Measurements from ENCODE around the gene PF4V1. TPM values are rescaled to one million over a fixed set of nuclear protein-coding genes. Genes with fewer than 3 reads are reported as not detected.

PF4V1 gene, protein sequence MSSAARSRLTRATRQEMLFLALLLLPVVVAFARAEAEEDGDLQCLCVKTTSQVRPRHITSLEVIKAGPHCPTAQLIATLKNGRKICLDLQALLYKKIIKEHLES
- not detected in 2 replicates for total RNA-seq (2014; rRNA removed; shearing (Covaris generic))

DNA sequence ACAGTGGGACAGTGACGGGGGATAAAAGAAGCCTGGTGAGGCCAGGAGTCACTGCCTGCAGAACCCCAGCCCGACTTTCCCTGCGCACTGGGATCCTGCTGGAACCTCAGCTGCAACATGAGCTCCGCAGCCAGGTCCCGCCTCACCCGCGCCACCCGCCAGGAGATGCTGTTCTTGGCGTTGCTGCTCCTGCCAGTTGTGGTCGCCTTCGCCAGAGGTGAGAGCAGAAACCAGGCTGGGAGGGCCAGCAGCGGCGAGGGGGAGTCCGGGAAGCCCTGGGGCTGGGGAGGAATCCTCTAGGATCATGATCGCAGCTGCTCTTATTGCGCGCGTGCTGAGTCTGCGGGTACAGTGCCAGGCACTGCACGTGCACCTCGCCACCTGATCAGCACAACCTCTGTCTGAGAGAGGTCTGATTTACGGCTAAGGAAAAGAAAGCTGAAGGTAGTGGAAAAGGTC lies at the start of gene PF4V1:
Gene PF4V1 (plus strand): TSS at position 51 of the 459 bp plus-strand sequence. CDS start 67 bp downstream, at position 118.
- Histone ChIP-seq H3K4me3 (no peak within 1 kb of the TSS), H3K4me1 (replicated peaks) (peaks cover 20% of the 10 kb centered on the region), H3K27ac (no peak within 1 kb of the TSS), H3K9me3 (replicated peaks) (0 out of 2 replicates have a peak, but pooled peaks cover 2% of the 10 kb centered on the region), H3K36me3 (no peaks in the 10 kb centered on the region), H3K27me3 (replicated peaks) (no peaks in the 10 kb centered on the region)
- no peak for DNase-seq (ENCODE audit: low read depth in 1 of 2, low spot score in 2 of 2)

DNA sequence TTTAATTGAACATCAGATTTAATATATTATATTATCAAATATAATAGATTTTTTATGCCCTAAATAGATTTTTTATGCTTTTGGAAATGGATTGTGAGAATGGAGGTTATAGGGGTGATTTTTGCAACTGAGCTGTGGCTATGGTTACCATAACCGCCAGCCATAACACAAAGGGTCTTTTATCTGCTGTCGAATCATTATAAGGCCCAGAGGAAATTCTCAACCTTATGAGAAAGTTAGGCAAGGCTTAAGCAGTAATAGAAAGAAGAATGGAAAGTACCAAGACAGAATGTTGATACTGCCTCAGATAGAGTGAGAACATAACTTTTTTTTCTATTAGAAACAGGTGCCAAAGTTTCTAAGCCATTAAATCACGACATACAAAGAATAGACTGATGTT lies 42.9 kb upstream of the PF4V1 start:
- no peak for DNase-seq (ENCODE audit: low read depth in 1 of 2, low spot score in 2 of 2)
- Histone ChIP-seq H3K9me3 (replicated peaks) (no peaks in the 10 kb centered on the region), H3K27me3 (replicated peaks) (no peaks in the 10 kb centered on the region), H3K4me3 (no peak overlapping the region), H3K36me3 (no peaks in the 10 kb centered on the region), H3K27ac (no peak overlapping the region), H3K4me1 (replicated peaks) (peaks cover 6% of the 10 kb centered on the region)

GRCh38 chr4:73811841-73812240 lies 41.3 kb upstream of the PF4V1 start:
- H3K4me3 ChIP-seq = no peak overlapping the region
- H3K27ac ChIP-seq = no peak overlapping the region
- H3K36me3 ChIP-seq = no peaks in the 10 kb centered on the region
- peaks cover 14% of the 10 kb centered on the region for H3K4me1 ChIP-seq (replicated peaks)
- no peaks in the 10 kb centered on the region for H3K9me3 ChIP-seq (replicated peaks)
- no peaks in the 10 kb centered on the region for H3K27me3 ChIP-seq (replicated peaks)
- DNase-seq (ENCODE audit: low read depth in 1 of 2, low spot score in 2 of 2) = no peak

DNA sequence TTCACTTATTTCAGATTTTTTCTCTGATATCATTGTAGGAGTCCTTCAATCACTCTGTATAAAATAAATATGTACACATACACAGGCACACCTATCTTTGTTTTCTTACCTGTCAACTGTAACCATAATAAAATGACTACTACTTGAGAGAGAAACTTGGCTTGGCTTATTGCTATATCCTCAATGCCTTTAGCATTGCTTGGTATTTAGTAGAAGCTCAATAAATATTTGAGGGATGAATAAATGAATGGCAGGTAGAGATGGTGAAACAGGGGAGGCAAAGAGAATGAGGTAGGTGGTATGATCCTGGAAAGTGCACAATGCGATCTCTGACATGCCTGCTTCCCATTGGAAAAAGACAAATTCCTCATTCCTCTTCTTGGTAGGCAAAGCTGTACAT lies 38.4 kb upstream of the PF4V1 start:
- no peak overlapping the region for H3K27ac ChIP-seq
- DNase-seq (ENCODE audit: low read depth in 1 of 2, low spot score in 2 of 2) = no peak
- no peaks in the 10 kb centered on the region for H3K27me3 ChIP-seq (replicated peaks)
- H3K4me3 ChIP-seq = no peak overlapping the region
- no peaks in the 10 kb centered on the region for H3K9me3 ChIP-seq (replicated peaks)
- H3K4me1 ChIP-seq (replicated peaks) = peaks cover 22% of the 10 kb centered on the region
- H3K36me3 ChIP-seq = no peaks in the 10 kb centered on the region

GRCh38 chr4:73815145-73815544 lies 38.0 kb upstream of the PF4V1 start:
- DNase-seq (ENCODE audit: low read depth in 1 of 2, low spot score in 2 of 2) = no peak
- no peak overlapping the region for H3K4me3 ChIP-seq
- H3K4me1 ChIP-seq (replicated peaks) = peaks cover 22% of the 10 kb centered on the region
- no peaks in the 10 kb centered on the region for H3K27me3 ChIP-seq (replicated peaks)
- no peaks in the 10 kb centered on the region for H3K36me3 ChIP-seq
- no peaks in the 10 kb centered on the region for H3K9me3 ChIP-seq (replicated peaks)
- H3K27ac ChIP-seq = no peak overlapping the region

- Histone ChIP-seq H3K4me3 (no peak overlapping the region), H3K4me1 (replicated peaks) (peaks cover 22% of the 10 kb centered on the region), H3K27ac (peak overlapping the region; percentile 40), H3K27me3 (replicated peaks) (no peaks in the 10 kb centered on the region), H3K9me3 (replicated peaks) (no peaks in the 10 kb centered on the region), H3K36me3 (no peaks in the 10 kb centered on the region)
- peak; percentile 53 to 57 for DNase-seq (ENCODE audit: low read depth in 1 of 2, low spot score in 2 of 2)
Measured at GRCh38 chr4:73816814-73817213, 36.3 kb upstream of the PF4V1 start.

GRCh38 chr4:73817341-73817740 lies 35.8 kb upstream of the PF4V1 start:
- H3K4me1 ChIP-seq (replicated peaks) = peaks cover 25% of the 10 kb centered on the region
- no peak for DNase-seq (ENCODE audit: low read depth in 1 of 2, low spot score in 2 of 2)
- no peaks in the 10 kb centered on the region for H3K36me3 ChIP-seq
- H3K27me3 ChIP-seq (replicated peaks) = no peaks in the 10 kb centered on the region
- H3K9me3 ChIP-seq (replicated peaks) = no peaks in the 10 kb centered on the region
- H3K4me3 ChIP-seq = no peak overlapping the region
- peak overlapping the region; percentile 40 for H3K27ac ChIP-seq

GRCh38 chr4:73821325-73821724 lies 31.8 kb upstream of the PF4V1 start:
- DNase-seq (ENCODE audit: low read depth in 1 of 2, low spot score in 2 of 2) = no peak
- Histone ChIP-seq H3K27me3 (replicated peaks) (no peaks in the 10 kb centered on the region), H3K27ac (no peak overlapping the region), H3K9me3 (replicated peaks) (no peaks in the 10 kb centered on the region), H3K4me1 (replicated peaks) (peaks cover 19% of the 10 kb centered on the region), H3K36me3 (no peaks in the 10 kb centered on the region), H3K4me3 (no peak overlapping the region)

DNA sequence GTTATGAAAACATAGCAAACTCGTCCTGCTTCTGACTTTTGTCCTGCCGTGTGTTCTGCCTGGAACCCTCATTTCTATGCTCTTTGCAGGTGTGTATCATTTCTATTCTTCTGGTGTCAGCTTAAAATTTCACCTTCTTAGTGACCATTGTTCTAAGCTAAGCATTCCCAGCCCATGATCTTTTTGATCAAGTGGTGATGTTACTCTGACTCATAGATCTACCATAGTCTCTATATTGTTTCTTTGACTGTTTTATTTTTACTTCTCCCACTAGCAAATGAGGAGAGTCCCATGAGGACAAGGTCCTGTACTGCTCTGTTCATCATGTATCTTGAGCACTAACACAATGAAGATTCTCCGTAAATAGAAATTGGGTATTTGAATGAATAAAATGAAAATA lies 30.7 kb upstream of the PF4V1 start:
- H3K9me3 ChIP-seq (replicated peaks) = no peaks in the 10 kb centered on the region
- DNase-seq (ENCODE audit: low read depth in 1 of 2, low spot score in 2 of 2) = peak in 1 of 2 experiments; percentile 34
- H3K4me1 ChIP-seq (replicated peaks) = peaks cover 8% of the 10 kb centered on the region
- H3K36me3 ChIP-seq = no peaks in the 10 kb centered on the region
- H3K4me3 ChIP-seq = no peak overlapping the region
- no peak overlapping the region for H3K27ac ChIP-seq
- no peaks in the 10 kb centered on the region for H3K27me3 ChIP-seq (replicated peaks)

DNA sequence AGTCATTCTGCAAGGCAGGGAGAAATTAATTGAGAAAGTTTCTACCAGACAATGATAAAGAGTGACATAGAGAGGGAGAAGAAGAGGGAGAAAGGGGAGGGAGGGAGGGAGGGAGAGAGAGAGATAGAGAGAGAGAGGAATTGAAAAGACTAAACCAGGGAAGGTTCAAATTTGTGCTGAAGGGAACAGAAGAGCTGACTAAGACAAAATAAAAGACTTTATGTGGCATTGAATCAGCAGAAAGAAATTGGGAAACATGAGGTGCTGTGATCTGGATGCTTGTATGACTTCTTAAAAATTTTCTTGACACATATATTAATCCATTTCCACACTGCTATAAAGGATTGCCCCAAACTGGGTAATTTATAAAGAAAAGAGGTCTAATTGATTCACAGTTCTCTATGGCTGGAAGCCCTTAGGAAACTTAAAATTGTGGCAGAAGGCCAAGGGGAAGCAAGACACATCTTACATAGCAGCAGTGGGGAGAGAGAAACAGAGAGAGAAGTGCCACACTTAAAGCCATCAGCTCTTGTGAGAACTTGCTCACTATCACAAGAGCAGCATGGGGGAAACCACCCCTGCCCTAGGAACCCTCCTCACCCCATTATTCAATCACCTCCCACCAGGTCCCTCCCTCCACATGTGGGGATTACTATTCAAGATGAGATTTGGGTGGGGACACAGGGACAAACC lies 30.1 kb upstream of the PF4V1 start:
- Histone ChIP-seq H3K4me3 (no peak overlapping the region), H3K27me3 (replicated peaks) (no peaks in the 10 kb centered on the region), H3K9me3 (replicated peaks) (no peaks in the 10 kb centered on the region), H3K4me1 (replicated peaks) (peaks cover 6% of the 10 kb centered on the region), H3K36me3 (no peaks in the 10 kb centered on the region), H3K27ac (no peak overlapping the region)
- DNase-seq (ENCODE audit: low read depth in 1 of 2, low spot score in 2 of 2) = no peak

GRCh38 chr4:73823760-73824159 lies 29.3 kb upstream of the PF4V1 start:
- Histone ChIP-seq H3K36me3 (no peaks in the 10 kb centered on the region), H3K27ac (no peak overlapping the region), H3K9me3 (replicated peaks) (no peaks in the 10 kb centered on the region), H3K4me1 (replicated peaks) (peaks cover 6% of the 10 kb centered on the region), H3K27me3 (replicated peaks) (no peaks in the 10 kb centered on the region), H3K4me3 (no peak overlapping the region)
- DNase-seq (ENCODE audit: low read depth in 1 of 2, low spot score in 2 of 2) = no peak

- no peak overlapping the region for H3K27ac ChIP-seq
- H3K27me3 ChIP-seq (replicated peaks) = no peaks in the 10 kb centered on the region
- no peaks in the 10 kb centered on the region for H3K36me3 ChIP-seq
- DNase-seq (ENCODE audit: low read depth in 1 of 2, low spot score in 2 of 2) = no peak
- no peaks in the 10 kb centered on the region for H3K9me3 ChIP-seq (replicated peaks)
- peaks cover 7% of the 10 kb centered on the region; the same call in 1 of the 2 replicates for H3K4me1 ChIP-seq (replicated peaks)
- H3K4me3 ChIP-seq = no peak overlapping the region
Measured at GRCh38 chr4:73828956-73829355, 24.1 kb upstream of the PF4V1 start.

GRCh38 chr4:73831569-73831968 lies 21.5 kb upstream of the PF4V1 start:
- H3K4me3 ChIP-seq = no peak overlapping the region
- DNase-seq (ENCODE audit: low read depth in 1 of 2, low spot score in 2 of 2) = no peak
- H3K36me3 ChIP-seq = no peaks in the 10 kb centered on the region
- H3K27ac ChIP-seq = no peak overlapping the region
- H3K4me1 ChIP-seq (replicated peaks) = peaks cover 7% of the 10 kb centered on the region; the same call in 1 of the 2 replicates
- no peaks in the 10 kb centered on the region for H3K27me3 ChIP-seq (replicated peaks)
- H3K9me3 ChIP-seq (replicated peaks) = no peaks in the 10 kb centered on the region

GRCh38 chr4:73832651-73833237 lies 20.4 kb upstream of the PF4V1 start:
- Histone ChIP-seq H3K9me3 (replicated peaks) (no peaks in the 10 kb centered on the region), H3K36me3 (no peaks in the 10 kb centered on the region), H3K27ac (no peak overlapping the region), H3K4me3 (no peak overlapping the region), H3K4me1 (replicated peaks) (peaks cover 7% of the 10 kb centered on the region; the same call in 1 of the 2 replicates), H3K27me3 (replicated peaks) (no peaks in the 10 kb centered on the region)
- peak in 1 of 2 experiments; percentile 17 for DNase-seq (ENCODE audit: low read depth in 1 of 2, low spot score in 2 of 2)

Measured in SJSA1 (cell line).